Stimulated activated memory B cell treated with anti-CD40 and anti-IgM and Interleukin-4, amounts not matched to agents 10 μg/mL and 1 μg/mL and 100 μg/mL, for 72 hours (primary cell): Measurements from ENCODE around the gene IRF9.

Source experiments
- ATAC-seq: fragments of 150-1000 bp; cut with Tn5 transposase; 2 replicates; pipeline ENCODE4 v1.10.0; 2021
- H3K27ac Mint-ChIP-seq: one replicate; pipeline ENCODE4 v1.8.0; 2022; ENCODE audit warnings: mild to moderate bottlenecking, mixed read lengths
- H3K27me3 Mint-ChIP-seq: one replicate; pipeline ENCODE4 v1.8.0; 2022; ENCODE audit warnings: mixed read lengths
- H3K36me3 Mint-ChIP-seq: one replicate; pipeline ENCODE4 v1.8.0; 2022; ENCODE audit warnings: mixed read lengths
- H3K4me1 Mint-ChIP-seq: one replicate; pipeline ENCODE4 v1.8.0; 2022; ENCODE audit warnings: mixed read lengths
- H3K4me3 Mint-ChIP-seq: one replicate; pipeline ENCODE4 v1.8.0; 2022; ENCODE audit warnings: mild to moderate bottlenecking, moderate library complexity, mixed read lengths
- H3K9me3 Mint-ChIP-seq: one replicate; pipeline ENCODE4 v1.8.0; 2022; ENCODE audit warnings: mixed read lengths

IRF9 gene

GRCh38 chr14:24186831-24187538, 25.9 kb downstream of the IRF9 start:
- Mint-ChIP-seq H3K27ac (peak overlapping the region; percentile 87), H3K27me3 (no peaks in the 10 kb centered on the region), H3K4me1 (peaks cover 31% of the 10 kb centered on the region), H3K9me3 (no peaks in the 10 kb centered on the region), H3K36me3 (peaks cover 60% of the 10 kb centered on the region), H3K4me3 (peak overlapping the region; percentile 62)
- ATAC-seq, result no peak

- H3K36me3 Mint-ChIP-seq, result peaks cover 60% of the 10 kb centered on the region
- ATAC-seq, result no peak
- H3K4me1 Mint-ChIP-seq, result peaks cover 36% of the 10 kb centered on the region
Observed at GRCh38 chr14:24187539-24187915, 26.5 kb downstream of the IRF9 start.

GRCh38 chr14:24188251-24189058, 27.4 kb downstream of the IRF9 start, which contains the start of gene IPO4:
Gene IPO4 (minus strand): TSS chr14:24188816. CDS start chr14:24188787, 29 bp downstream.
- no peaks in the 10 kb centered on the region for H3K27me3 Mint-ChIP-seq
- H3K9me3 Mint-ChIP-seq, result no peaks in the 10 kb centered on the region
- peak; percentile 97 for ATAC-seq
- H3K27ac Mint-ChIP-seq, result peak within 1 kb of the TSS; percentile 87
- peaks cover 40% of the 10 kb centered on the region for H3K4me1 Mint-ChIP-seq
- H3K36me3 Mint-ChIP-seq, result peaks cover 55% of the 10 kb centered on the region
- peak within 1 kb of the TSS; percentile 96 for H3K4me3 Mint-ChIP-seq

More at GRCh38 chr14:24187539-24187915, 26.5 kb downstream of the IRF9 start:
- no peaks in the 10 kb centered on the region for H3K9me3 Mint-ChIP-seq
- H3K27me3 Mint-ChIP-seq, result no peaks in the 10 kb centered on the region
- peak overlapping the region; percentile 87 for H3K27ac Mint-ChIP-seq
- peak overlapping the region; percentile 96 for H3K4me3 Mint-ChIP-seq

GRCh38 chr14:24189059-24189375, 28.0 kb downstream of the IRF9 start:
- H3K36me3 Mint-ChIP-seq, result peaks cover 50% of the 10 kb centered on the region
- H3K9me3 Mint-ChIP-seq, result no peaks in the 10 kb centered on the region
- H3K4me1 Mint-ChIP-seq, result peaks cover 43% of the 10 kb centered on the region
- no peak for ATAC-seq
- H3K27me3 Mint-ChIP-seq, result no peaks in the 10 kb centered on the region
- peak overlapping the region; percentile 87 for H3K27ac Mint-ChIP-seq
- peak overlapping the region; percentile 96 for H3K4me3 Mint-ChIP-seq

GRCh38 chr14:24189460-24189859, 28.4 kb downstream of the IRF9 start:
- Mint-ChIP-seq H3K4me1 (peaks cover 47% of the 10 kb centered on the region), H3K27me3 (no peaks in the 10 kb centered on the region), H3K4me3 (no peak overlapping the region), H3K27ac (peak overlapping the region; percentile 87), H3K9me3 (no peaks in the 10 kb centered on the region), H3K36me3 (peaks cover 49% of the 10 kb centered on the region)
- ATAC-seq, result no peak

- H3K36me3 Mint-ChIP-seq, result peaks cover 39% of the 10 kb centered on the region
- peaks cover 57% of the 10 kb centered on the region for H3K4me1 Mint-ChIP-seq
- no peaks in the 10 kb centered on the region for H3K9me3 Mint-ChIP-seq
- no peaks in the 10 kb centered on the region for H3K27me3 Mint-ChIP-seq
- no peak overlapping the region for H3K27ac Mint-ChIP-seq
- no peak for ATAC-seq
- H3K4me3 Mint-ChIP-seq, result no peak overlapping the region
Observed at GRCh38 chr14:24190416-24190815, 29.4 kb downstream of the IRF9 start.

- Mint-ChIP-seq H3K9me3 (no peaks in the 10 kb centered on the region), H3K4me3 (no peak overlapping the region), H3K36me3 (peaks cover 28% of the 10 kb centered on the region), H3K4me1 (peaks cover 58% of the 10 kb centered on the region), H3K27ac (no peak overlapping the region), H3K27me3 (no peaks in the 10 kb centered on the region)
- ATAC-seq, result no peak
Observed at GRCh38 chr14:24192933-24193332, 31.9 kb downstream of the IRF9 start.

- no peak for ATAC-seq
- peak overlapping the region; percentile 100 for H3K27ac Mint-ChIP-seq
- peaks cover 59% of the 10 kb centered on the region for H3K4me1 Mint-ChIP-seq
- H3K36me3 Mint-ChIP-seq, result peaks cover 35% of the 10 kb centered on the region
- H3K27me3 Mint-ChIP-seq, result no peaks in the 10 kb centered on the region
- peak overlapping the region; percentile 98 for H3K4me3 Mint-ChIP-seq
- H3K9me3 Mint-ChIP-seq, result peaks cover 2% of the 10 kb centered on the region
Observed at GRCh38 chr14:24194186-24194872, 33.3 kb downstream of the IRF9 start.

- Mint-ChIP-seq H3K27me3 (no peaks in the 10 kb centered on the region), H3K36me3 (peaks cover 35% of the 10 kb centered on the region), H3K4me1 (peaks cover 59% of the 10 kb centered on the region), H3K4me3 (peak overlapping the region; percentile 98), H3K9me3 (peaks cover 2% of the 10 kb centered on the region), H3K27ac (peak overlapping the region; percentile 100)
- no peak for ATAC-seq
Observed at GRCh38 chr14:24194873-24195185, 33.8 kb downstream of the IRF9 start.

- Mint-ChIP-seq H3K27me3 (no peaks in the 10 kb centered on the region), H3K4me3 (peak within 1 kb of the TSS; percentile 98), H3K4me1 (peaks cover 59% of the 10 kb centered on the region), H3K36me3 (peaks cover 34% of the 10 kb centered on the region), H3K9me3 (peaks cover 2% of the 10 kb centered on the region), H3K27ac (peak within 1 kb of the TSS; percentile 100)
- peak; percentile 95 for ATAC-seq
Observed at GRCh38 chr14:24195186-24196070, 34.4 kb downstream of the IRF9 start, which contains the start of gene TM9SF1. Gene TM9SF1 (minus strand): TSS chr14:24195441. CDS start chr14:24195019, 422 bp downstream.

- H3K27ac Mint-ChIP-seq, result peak overlapping the region; percentile 100
- ATAC-seq, result peak; percentile 52
- no peaks in the 10 kb centered on the region for H3K27me3 Mint-ChIP-seq
- H3K4me1 Mint-ChIP-seq, result peaks cover 63% of the 10 kb centered on the region
- peaks cover 2% of the 10 kb centered on the region for H3K9me3 Mint-ChIP-seq
- H3K4me3 Mint-ChIP-seq, result peak overlapping the region; percentile 98
- peaks cover 37% of the 10 kb centered on the region for H3K36me3 Mint-ChIP-seq
Observed at GRCh38 chr14:24196071-24197055, 35.3 kb downstream of the IRF9 start.

- no peak for ATAC-seq
- peaks cover 2% of the 10 kb centered on the region for H3K9me3 Mint-ChIP-seq
- H3K36me3 Mint-ChIP-seq, result peaks cover 37% of the 10 kb centered on the region
- H3K4me1 Mint-ChIP-seq, result peaks cover 60% of the 10 kb centered on the region
- H3K4me3 Mint-ChIP-seq, result peak overlapping the region; percentile 98
- peak overlapping the region; percentile 100 for H3K27ac Mint-ChIP-seq
- no peaks in the 10 kb centered on the region for H3K27me3 Mint-ChIP-seq
Observed at GRCh38 chr14:24197056-24197450, 36.0 kb downstream of the IRF9 start.

GRCh38 chr14:24198814-24199524, 37.9 kb downstream of the IRF9 start:
- peak overlapping the region; percentile 100 for H3K27ac Mint-ChIP-seq
- H3K9me3 Mint-ChIP-seq, result peaks cover 7% of the 10 kb centered on the region
- H3K27me3 Mint-ChIP-seq, result no peaks in the 10 kb centered on the region
- peaks cover 43% of the 10 kb centered on the region for H3K36me3 Mint-ChIP-seq
- no peak for ATAC-seq
- H3K4me3 Mint-ChIP-seq, result peak overlapping the region; percentile 29
- peaks cover 49% of the 10 kb centered on the region for H3K4me1 Mint-ChIP-seq
